Keratinocyte (primary cell): ENCODE results near the gene LEMD1. TPM values are rescaled to one million over a fixed set of nuclear protein-coding genes. Genes with fewer than 3 reads are reported as not detected.

Source experiments
- DNase-seq: peaks from one replicate; pipeline ENCODE4 v3.0.0-alpha.2; 2011; ENCODE audit warnings: low read depth, missing footprints, low spot score
- FAIRE-seq: peaks from 2 replicates; lab custom pipeline; 2011; peaks lifted over from hg19 to GRCh38; lab: Jason Lieb, UNC
- H2AFZ ChIP-seq: 2 replicates; pipeline ENCODE4 v1.6.0; 2012; ENCODE audit warnings: low read length, control low read depth, inconsistent platforms; ENCODE audit not compliant: control insufficient read depth
- H3K27ac ChIP-seq: 2 replicates; pipeline ENCODE4 v1.5.1; 2011; ENCODE audit warnings: low read length; ENCODE audit not compliant: control insufficient read depth, insufficient read depth
- H3K27me3 ChIP-seq: 3 replicates; pipeline ENCODE4 v1.6.0; 2011; ENCODE audit warnings: low read length; ENCODE audit not compliant: control insufficient read depth, insufficient read depth; ENCODE audit errors: extremely low read depth
- H3K36me3 ChIP-seq, 2 experiments: 2 replicates in 1 of 2; 3 replicates in 1 of 2; pipeline ENCODE4 v1.5.1; 2011; ENCODE audit warnings: low read length in 2 of 2, mild to moderate bottlenecking in 1 of 2; ENCODE audit not compliant: control insufficient read depth in 2 of 2, insufficient read depth in 2 of 2; ENCODE audit errors: extremely low read depth in 1 of 2
- H3K4me1 ChIP-seq: 3 replicates; pipeline ENCODE4 v1.5.1; 2011; ENCODE audit warnings: low read length; ENCODE audit not compliant: control insufficient read depth, insufficient read depth; ENCODE audit errors: extremely low read depth
- H3K4me2 ChIP-seq: 3 replicates; pipeline ENCODE4 v1.6.0; 2011; ENCODE audit warnings: low read depth, low read length; ENCODE audit not compliant: control insufficient read depth, insufficient read depth; ENCODE audit errors: extremely low read depth
- H3K4me3 ChIP-seq, 3 experiments: fragments of 200-600 bp in 1 of 3; sonication (generic) in 1 of 3; 2 replicates in 2 of 3; 3 replicates in 1 of 3; pipeline ENCODE4 v1.5.1; 2011 to 2016; ENCODE audit warnings: low read length in 3 of 3, mild to moderate bottlenecking in 3 of 3, control low read depth in 2 of 3, inconsistent platforms in 1 of 3, low read depth in 1 of 3, mixed read lengths in 1 of 3, mixed run types in 1 of 3, moderate library complexity in 1 of 3; ENCODE audit not compliant: control insufficient read depth in 2 of 3, insufficient read depth in 2 of 3; ENCODE audit errors: extremely low read depth in 1 of 3
- H3K79me2 ChIP-seq: 2 replicates; pipeline ENCODE4 v1.6.0; 2012; ENCODE audit warnings: low read length; ENCODE audit not compliant: control insufficient read depth, insufficient read depth
- H3K9ac ChIP-seq: 3 replicates; pipeline ENCODE4 v1.6.0; 2011; ENCODE audit warnings: low read length; ENCODE audit not compliant: control insufficient read depth, insufficient read depth; ENCODE audit errors: extremely low read depth
- H3K9me1 ChIP-seq: 3 replicates; pipeline ENCODE4 v1.6.0; 2011; ENCODE audit warnings: low read length; ENCODE audit not compliant: control insufficient read depth, insufficient read depth; ENCODE audit errors: extremely low read depth
- H3K9me3 ChIP-seq: 2 replicates; pipeline ENCODE4 v1.5.1; 2012; ENCODE audit warnings: low read depth, low read length; ENCODE audit not compliant: control insufficient read depth
- H4K20me1 ChIP-seq: 3 replicates; pipeline ENCODE4 v1.6.0; 2011; ENCODE audit warnings: low read length; ENCODE audit not compliant: control insufficient read depth, insufficient read depth; ENCODE audit errors: extremely low read depth
- CTCF ChIP-seq, 3 experiments: IDR thresholded peaks in 1 of 3; conservative IDR thresholded peaks in 1 of 3; optimal IDR thresholded peaks in 1 of 3; 2 replicates in 2 of 3; 3 replicates in 1 of 3; pipeline versions ENCODE3 to v1.5.1; 2011; ENCODE audit warnings: low read length in 3 of 3, mild to moderate bottlenecking in 3 of 3, moderate library complexity in 2 of 3, control low read depth in 1 of 3, inconsistent platforms in 1 of 3; ENCODE audit not compliant: insufficient read depth in 2 of 3; ENCODE audit errors: extremely low read depth in 1 of 3
- EZH2 ChIP-seq: IDR thresholded peaks from one replicate; pipeline ENCODE4 v1.6.1; 2012; ENCODE audit warnings: inconsistent platforms, mild to moderate bottlenecking, low read length, moderate library complexity
- dilution Hi-C: fragments of 300-500 bp; cut with MboI; formaldehyde crosslinking; loops from one replicate; pipeline ENCODE4 v1.7.0; 2020; ENCODE audit warnings: low sequenced_read_pairs; ENCODE audit not compliant: extremely low pct_ligation_motif_present
- polyA plus RNA-seq, 5 experiments: library from polyadenylated mRNA; depleted of rRNA in 3 of 5; stranded (reverse) in 3 of 5; stranded (forward) in 1 of 5; unstranded in 1 of 5; fragments of >200 nt; gene quantifications; 1 replicate in 1 of 5; 2 replicates in 3 of 5; 3 replicates in 1 of 5; pipeline versions ENCODE4 v1.2.1 to v1.2.3, GENCODE V29; 2011 to 2012; ENCODE audit warnings: missing spikeins in 2 of 5, low read depth in 1 of 5, low replicate concordance in 1 of 5

LEMD1 gene
- polyA plus RNA-seq, 1 donor (not counting 4 experiments of a cell fraction or from before 2014, with no cell fraction given): 1.9 TPM

GRCh38 chr1:205437570-205437969, 15.7 kb upstream of the LEMD1 start:
- Histone ChIP-seq H3K79me2 (no peaks in the 10 kb centered on the region), H3K36me3 (peaks cover 7 to 9% of the 10 kb centered on the region in 2 experiments), H3K9me3 (no peaks in the 10 kb centered on the region), H3K4me3 (no peak overlapping the region), H3K4me2 (no peak overlapping the region), H4K20me1 (peaks cover 5% of the 10 kb centered on the region), H3K9ac (no peak overlapping the region), H3K27ac (no peak overlapping the region), H3K9me1 (peaks cover 4% of the 10 kb centered on the region), H3K27me3 (no peaks in the 10 kb centered on the region), H3K4me1 (peaks cover 33% of the 10 kb centered on the region), H2AFZ (no peak overlapping the region)
- dilution Hi-C loops: no loop called here
- DNase-seq (no peak), FAIRE-seq (no peak)
- TF ChIP-seq CTCF (optimal IDR thresholded peaks at IDR 0.05 in 1 of 3, IDR thresholded peaks at IDR 0.05 in 1 of 3, conservative IDR thresholded peaks at IDR 0.05 in 1 of 3; ENCODE audit: extremely low read depth in 1 of 3, insufficient read depth in 2 of 3, low read length in 3 of 3) (no peak), EZH2 (no peak)

GRCh38 chr1:205436776-205437410, 15.0 kb upstream of the LEMD1 start:
- Histone ChIP-seq H2AFZ (no peak overlapping the region), H3K4me1 (peaks cover 26% of the 10 kb centered on the region), H3K79me2 (no peaks in the 10 kb centered on the region), H4K20me1 (peaks cover 5% of the 10 kb centered on the region), H3K9ac (no peak overlapping the region), H3K36me3 (peaks cover 7 to 9% of the 10 kb centered on the region in 2 experiments), H3K9me1 (peaks cover 4% of the 10 kb centered on the region), H3K27ac (no peak overlapping the region), H3K4me3 (no peak overlapping the region), H3K9me3 (no peaks in the 10 kb centered on the region), H3K4me2 (no peak overlapping the region), H3K27me3 (no peaks in the 10 kb centered on the region)
- dilution Hi-C loops: no loop called here
- DNase-seq: no peak
- TF ChIP-seq CTCF (optimal IDR thresholded peaks at IDR 0.05 in 1 of 3, IDR thresholded peaks at IDR 0.05 in 1 of 3, conservative IDR thresholded peaks at IDR 0.05 in 1 of 3; ENCODE audit: extremely low read depth in 1 of 3, insufficient read depth in 2 of 3, low read length in 3 of 3) (no peak), EZH2 (no peak)
- no peak for FAIRE-seq
